SU-DHL-6 (cell line): ENCODE measurements around the gene SERINC4.

Source experiments
- H2AFZ ChIP-seq: fragments of 200-600 bp; sonication (generic); 2 replicates; pipeline ENCODE4 v1.6.1; 2014; ENCODE audit warnings: low read depth, mild to moderate bottlenecking, moderate library complexity, mixed read lengths, antibody characterized with exemption, low read length; ENCODE audit not compliant: severe bottlenecking
- H3F3A ChIP-seq: fragments of 200-600 bp; shearing (Covaris generic); 2 replicates; pipeline ENCODE4 v1.6.0; 2016; ENCODE audit warnings: antibody characterized with exemption, mild to moderate bottlenecking; ENCODE audit not compliant: insufficient read depth
- H3K27ac ChIP-seq: fragments of 200-600 bp; sonication (generic); 2 replicates; pipeline ENCODE4 v1.5.1; 2016; ENCODE audit warnings: low read depth, mild to moderate bottlenecking, low read length, moderate library complexity, mixed read lengths
- H3K27me3 ChIP-seq: fragments of 200-600 bp; sonication (generic), shearing (Covaris generic); 2 replicates; pipeline ENCODE4 v1.6.0; 2014; ENCODE audit warnings: mild to moderate bottlenecking, low read length
- H3K36me3 ChIP-seq: fragments of 200-600 bp; sonication (generic); 2 replicates; pipeline ENCODE4 v1.6.1; 2014; ENCODE audit warnings: mild to moderate bottlenecking, low read length, mixed read lengths
- H3K4me2 ChIP-seq: fragments of 300-600, 200-600 bp; shearing (Covaris generic), sonication (generic); 2 replicates; pipeline ENCODE4 v1.6.0; 2014; ENCODE audit warnings: low read length, low read depth, mild to moderate bottlenecking; ENCODE audit not compliant: poor library complexity, severe bottlenecking
- H3K4me3 ChIP-seq: fragments of 200-600 bp; sonication (generic); 2 replicates; pipeline ENCODE4 v1.5.1; 2014; ENCODE audit warnings: antibody characterized with exemption, low read length, mild to moderate bottlenecking, mixed read lengths; ENCODE audit not compliant: insufficient read depth, poor library complexity, severe bottlenecking
- H3K79me2 ChIP-seq: fragments of 200-600 bp; sonication (generic); 2 replicates; pipeline ENCODE4 v1.6.1; 2014; ENCODE audit warnings: mild to moderate bottlenecking, low read length, moderate library complexity; ENCODE audit not compliant: insufficient read depth
- H3K9ac ChIP-seq: fragments of 200-600 bp; sonication (generic); 2 replicates; pipeline ENCODE4 v1.7.0; 2014; ENCODE audit warnings: mild to moderate bottlenecking, low read length
- H3K9me2 ChIP-seq: fragments of 200-600 bp; sonication (generic); replicated peaks from 2 replicates; pipeline ENCODE4 v1.6.1; 2014; ENCODE audit warnings: low read length; ENCODE audit not compliant: insufficient read depth
- H3K9me3 ChIP-seq: fragments of 200-600 bp; sonication (generic); 2 replicates; pipeline ENCODE4 v1.6.1; 2014; ENCODE audit warnings: low read length, mixed read lengths; ENCODE audit not compliant: insufficient read depth
- H4K20me1 ChIP-seq: fragments of 200-600 bp; sonication (generic); 2 replicates; pipeline ENCODE4 v1.6.1; 2014; ENCODE audit warnings: low read depth, mild to moderate bottlenecking, antibody characterized with exemption, low read length, moderate library complexity, mixed read lengths
- CTCF ChIP-seq: fragments of 200-600 bp; sonication (generic); IDR thresholded peaks from one replicate; pipeline ENCODE4 v1.5.1; 2017; ENCODE audit warnings: antibody characterized with exemption, mild to moderate bottlenecking, low read length, moderate library complexity; ENCODE audit not compliant: insufficient read depth, poor library complexity, severe bottlenecking
- EZH2phosphoT487 ChIP-seq: fragments of 200-600 bp; sonication (generic), shearing (Covaris generic); conservative IDR thresholded peaks from 2 replicates; pipeline ENCODE4 v1.6.1; 2018; ENCODE audit warnings: mild to moderate bottlenecking, antibody characterized with exemption, low read length, moderate library complexity, mixed read lengths

Gene SERINC4

GRCh38 chr15:43800286-43801141 is 494 bp upstream of the SERINC4 start, which contains the start of gene HYPK:
Gene HYPK, plus strand, starts transcription at chr15:43800599. Its CDS starts 24 bp downstream, at chr15:43800623.
- Histone ChIP-seq H3K36me3 (peaks cover 10% of the 10 kb centered on the region; the same call in 1 of the 2 replicates), H3K4me3 (peak within 1 kb of the TSS; percentile 82), H3K27ac (peak within 1 kb of the TSS; percentile 96), H3K9me3 (no peaks in the 10 kb centered on the region), H2AFZ (no peak within 1 kb of the TSS), H4K20me1 (no peaks in the 10 kb centered on the region), H3K9me2 (no peaks in the 10 kb centered on the region), H3K4me2 (peak within 1 kb of the TSS; percentile 96), H3K27me3 (no peaks in the 10 kb centered on the region), H3K79me2 (peaks cover 17% of the 10 kb centered on the region), H3K9ac (peak within 1 kb of the TSS; percentile 92), H3F3A (peaks cover 81% of the 10 kb centered on the region)
- TF ChIP-seq CTCF (no peak), EZH2phosphoT487 (no peak)

- Histone ChIP-seq H3K36me3 (peaks cover 5% of the 10 kb centered on the region), H3K27me3 (no peaks in the 10 kb centered on the region), H3F3A (peaks cover 81% of the 10 kb centered on the region), H3K79me2 (peaks cover 22% of the 10 kb centered on the region), H3K9ac (peak overlapping the region; percentile 92), H4K20me1 (no peaks in the 10 kb centered on the region), H2AFZ (no peak overlapping the region), H3K4me3 (peak overlapping the region; percentile 12), H3K9me2 (no peaks in the 10 kb centered on the region), H3K27ac (peak overlapping the region; percentile 96), H3K4me2 (peak overlapping the region; percentile 96), H3K9me3 (no peaks in the 10 kb centered on the region)
- TF ChIP-seq EZH2phosphoT487, result no peak
- TF ChIP-seq CTCF, result peak; percentile 61
Measured at GRCh38 chr15:43799209-43799944, 643 bp downstream of the SERINC4 start.

DNA sequence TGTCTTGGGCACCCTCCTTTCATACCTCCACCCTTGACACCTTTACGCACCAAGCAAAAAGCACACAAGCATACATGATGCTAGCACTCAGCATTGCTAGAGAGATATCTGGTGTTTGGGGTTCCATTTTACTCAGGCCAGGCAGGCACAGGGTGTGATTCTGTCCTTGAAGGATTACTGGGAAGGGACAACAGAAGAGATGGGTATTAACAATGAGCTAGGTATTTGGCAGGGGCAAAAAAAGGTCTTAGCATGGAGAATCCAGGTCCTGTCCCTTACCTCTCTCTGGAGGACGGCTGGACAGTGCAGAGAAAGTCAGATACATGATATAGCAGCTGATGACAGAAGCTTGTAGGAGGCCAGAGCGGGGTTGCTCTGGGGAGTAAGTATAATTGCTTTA is 3.5 kb downstream of the SERINC4 start:
- Histone ChIP-seq H3K36me3 (peaks cover 11% of the 10 kb centered on the region), H3K79me2 (peaks cover 37% of the 10 kb centered on the region), H3K9ac (no peak overlapping the region), H3K4me2 (no peak overlapping the region), H3K4me3 (no peak overlapping the region), H4K20me1 (no peaks in the 10 kb centered on the region), H2AFZ (no peak overlapping the region), H3F3A (peaks cover 68% of the 10 kb centered on the region), H3K27me3 (no peaks in the 10 kb centered on the region), H3K9me3 (no peaks in the 10 kb centered on the region), H3K27ac (peak overlapping the region; percentile 59), H3K9me2 (no peaks in the 10 kb centered on the region)
- TF ChIP-seq EZH2phosphoT487 (no peak), CTCF (no peak)
